HG03175 (cell line): ENCODE measurements around the gene CDH2.

ENCODE experiments used
- ATAC-seq: cut with Tn5 transposase; IDR thresholded peaks from one replicate; pipeline ENCODE4 v1.9.1; 2021; ENCODE audit warnings: mild to moderate bottlenecking, moderate library complexity; ENCODE audit not compliant: unreplicated experiment

The CDH2 gene

DNA sequence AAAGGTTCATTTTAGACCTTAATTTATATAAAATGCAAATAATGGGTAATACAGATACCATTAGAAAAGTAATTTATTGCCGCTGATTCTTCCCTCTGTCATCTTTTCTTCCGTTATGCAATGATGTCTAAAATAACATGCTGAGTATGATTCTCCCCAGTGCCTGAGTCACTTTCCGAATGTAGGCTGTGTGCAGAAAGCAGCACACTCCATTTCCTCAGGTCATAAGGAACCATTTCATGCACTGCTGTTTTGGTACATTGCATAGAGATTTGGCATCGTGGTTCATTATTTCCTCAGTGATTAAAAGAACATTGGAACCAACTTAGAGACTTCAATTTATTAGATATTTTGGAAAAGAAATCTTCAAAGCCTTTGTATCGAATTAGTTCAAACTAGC lies 173.5 kb downstream of the CDH2 start:
- ATAC-seq: no peak

GRCh38 chr18:28002841-28003240 lies 174.1 kb downstream of the CDH2 start:
- ATAC-seq: no peak

- ATAC-seq: no peak
These were observed 180.1 kb downstream of the CDH2 start for GRCh38 chr18:27996801-27997272.

DNA sequence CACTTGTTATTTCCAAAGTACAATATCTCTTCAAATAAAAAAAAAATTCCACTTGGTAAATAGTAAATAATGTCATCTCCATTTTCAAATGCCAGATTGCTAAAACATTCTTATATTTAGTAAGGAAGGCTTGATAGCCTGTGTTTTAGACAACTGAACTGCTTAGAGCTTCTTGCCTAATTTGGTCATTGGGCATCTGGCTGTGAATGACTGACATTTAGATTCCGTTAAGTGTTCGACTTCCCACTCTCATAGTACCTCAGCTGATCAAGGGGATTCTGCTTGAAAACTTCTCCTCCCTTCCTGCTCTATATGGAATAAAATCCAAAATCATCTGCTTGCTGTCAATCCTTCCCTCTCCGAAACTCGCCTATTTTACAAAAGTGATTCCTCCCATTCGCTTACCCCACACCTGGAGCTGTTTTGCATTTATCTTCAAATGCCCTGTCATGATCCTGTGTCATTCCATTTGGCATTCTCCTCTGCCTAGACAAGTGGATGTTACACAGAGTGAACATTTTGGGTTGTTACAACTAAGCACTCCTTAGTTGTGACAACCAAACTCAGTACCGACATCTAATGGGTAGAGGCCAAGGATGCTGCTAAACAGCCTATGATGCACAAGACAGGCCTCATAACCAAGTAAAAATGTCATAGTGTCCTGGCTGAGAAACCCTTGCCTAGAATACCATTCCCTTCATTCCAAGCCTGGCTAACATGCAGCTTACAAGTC lies 181.0 kb downstream of the CDH2 start:
- ATAC-seq: no peak

DNA sequence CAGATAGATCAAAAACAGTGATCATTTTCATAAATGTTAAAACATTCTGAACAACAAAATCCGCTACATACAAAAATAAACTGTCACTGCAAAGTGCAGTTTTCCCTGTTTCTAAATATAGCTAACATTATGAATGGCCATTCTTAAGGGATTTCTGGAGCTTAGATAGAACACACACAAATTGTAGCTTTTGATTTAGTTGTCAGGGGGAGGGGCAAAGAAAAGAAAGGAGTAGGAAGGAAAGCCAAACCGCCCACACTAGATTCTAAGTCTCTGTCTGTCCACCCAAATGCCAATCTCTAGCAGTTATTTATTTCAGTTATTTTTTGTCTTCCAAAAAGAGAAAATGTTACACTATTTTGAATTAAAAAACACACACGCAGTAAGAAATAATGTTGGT lies 182.4 kb downstream of the CDH2 start:
- ATAC-seq: no peak

GRCh38 chr18:27991391-27991790 lies 185.5 kb downstream of the CDH2 start:
- ATAC-seq: no peak

GRCh38 chr18:27985832-27986231 lies 191.1 kb downstream of the CDH2 start:
- ATAC-seq: no peak

DNA sequence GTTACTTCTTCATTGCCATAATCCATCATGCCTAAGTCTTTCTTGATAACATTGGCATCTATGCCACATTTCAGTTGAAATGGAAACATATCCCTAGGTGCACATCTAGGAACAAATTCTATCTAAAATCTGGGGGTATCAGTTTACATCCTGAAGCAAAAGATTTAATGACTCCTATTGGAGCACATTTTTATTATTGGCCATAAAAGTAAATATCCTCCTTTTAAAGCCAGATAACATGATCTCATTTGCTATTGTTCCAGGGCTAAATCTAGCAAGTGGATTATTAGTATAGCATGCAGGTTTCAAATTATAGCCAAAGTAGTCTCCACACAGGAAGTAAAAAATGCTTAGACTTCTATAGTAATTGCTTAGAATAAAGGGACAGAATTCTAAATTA lies 193.2 kb downstream of the CDH2 start:
- ATAC-seq: no peak

GRCh38 chr18:27976806-27977408 lies 200.0 kb downstream of the CDH2 start:
- no peak for ATAC-seq

DNA sequence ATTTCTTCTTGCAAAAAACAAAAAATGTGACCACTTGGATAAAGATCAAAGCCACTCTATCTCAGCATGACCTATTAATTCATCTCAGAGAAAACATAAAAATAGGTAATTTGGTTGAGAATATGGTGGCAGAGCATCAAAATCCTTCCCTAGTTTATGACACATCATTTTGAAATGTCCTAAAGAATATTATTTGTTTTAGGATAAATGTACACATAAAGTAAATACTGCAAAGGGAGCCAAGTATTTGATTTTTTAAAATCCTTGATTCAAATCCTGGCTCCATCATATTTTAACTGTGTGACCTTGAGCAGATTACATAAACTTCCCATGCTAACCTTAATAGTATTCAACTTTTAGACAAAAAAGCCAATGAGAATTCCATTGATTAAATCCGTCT lies 206.6 kb downstream of the CDH2 start:
- no peak for ATAC-seq

DNA sequence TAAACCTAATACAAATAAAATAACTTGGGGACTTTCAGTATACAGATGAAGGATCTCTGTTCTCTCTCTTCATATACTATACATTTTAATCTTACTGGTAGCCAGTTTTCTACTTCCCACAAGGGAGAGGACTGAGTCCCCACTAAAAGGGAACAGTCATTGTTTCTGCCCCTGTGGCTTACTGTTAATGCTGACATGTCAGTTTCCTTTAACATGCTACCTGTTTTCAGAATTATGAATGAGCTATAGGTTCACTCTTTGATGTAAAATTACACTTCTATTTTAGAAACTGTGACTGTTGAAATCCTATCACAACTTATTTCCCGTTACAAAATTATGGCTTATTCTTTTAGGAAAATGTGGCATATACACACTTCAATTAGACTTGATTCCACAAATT lies 207.7 kb downstream of the CDH2 start:
- no peak for ATAC-seq

DNA sequence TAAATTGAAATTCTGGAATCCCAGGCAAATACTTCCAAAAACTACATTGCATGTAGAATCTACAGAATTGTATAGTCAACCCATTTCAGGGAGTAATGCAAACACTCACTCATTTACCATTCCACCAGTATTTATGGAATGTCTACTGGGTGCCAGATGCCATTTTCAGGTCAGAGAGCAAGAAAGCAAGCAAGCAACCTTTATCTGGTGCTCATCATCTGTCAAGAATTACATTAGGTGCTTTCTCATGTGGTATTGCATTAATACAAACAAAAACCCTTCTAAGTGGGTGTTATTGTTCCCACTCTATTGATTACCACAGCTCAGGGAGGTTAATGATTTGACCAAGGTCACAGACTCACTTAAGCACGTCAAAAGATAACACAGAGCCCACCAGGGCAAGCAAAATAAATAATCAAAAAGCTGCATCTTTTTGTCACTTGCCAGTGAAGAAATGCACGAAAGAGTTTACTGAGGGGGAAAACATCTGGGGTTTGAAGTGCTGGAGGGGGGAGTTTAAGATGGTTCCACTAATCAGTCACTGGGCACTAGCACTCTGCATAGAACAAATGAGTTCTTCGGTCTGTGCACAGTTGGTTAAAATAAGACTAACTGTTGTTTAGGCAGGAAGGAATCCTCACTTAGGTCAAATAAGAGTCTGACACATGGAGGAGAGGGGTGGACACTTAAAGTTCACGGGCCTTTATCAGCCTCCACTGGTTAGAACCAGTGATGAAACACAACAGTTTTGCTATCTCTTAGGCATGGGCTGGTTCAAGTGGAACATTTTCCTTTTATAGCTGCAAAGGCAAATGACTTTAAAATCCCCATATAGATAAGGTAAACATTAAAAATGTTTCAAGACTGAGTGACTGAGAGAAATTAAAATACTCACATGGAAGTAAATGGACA lies 208.8 kb downstream of the CDH2 start:
- ATAC-seq: no peak

DNA sequence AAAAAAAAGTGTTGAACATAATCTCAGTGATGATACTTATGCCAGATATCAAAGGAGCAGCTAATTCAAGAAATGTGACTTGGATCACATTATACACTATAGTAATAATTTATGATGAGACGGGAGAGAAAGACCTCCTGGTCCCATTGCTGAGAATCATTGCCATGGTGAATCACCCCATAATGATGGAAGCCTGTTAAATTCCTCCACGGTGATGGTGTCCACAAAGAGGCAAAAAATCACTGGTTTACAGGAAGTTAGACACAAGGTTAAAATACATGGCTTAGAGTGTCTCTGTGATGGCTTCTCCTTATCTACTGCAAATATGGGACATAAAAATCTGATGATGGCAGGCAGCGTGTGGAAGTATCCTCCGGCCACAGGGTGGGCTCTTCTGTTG lies 210.0 kb downstream of the CDH2 start:
- ATAC-seq: no peak

- ATAC-seq: no peak
These were observed 212.1 kb downstream of the CDH2 start for GRCh38 chr18:27964811-27965210.

GRCh38 chr18:27959101-27959500 lies 217.8 kb downstream of the CDH2 start:
- no peak for ATAC-seq

DNA sequence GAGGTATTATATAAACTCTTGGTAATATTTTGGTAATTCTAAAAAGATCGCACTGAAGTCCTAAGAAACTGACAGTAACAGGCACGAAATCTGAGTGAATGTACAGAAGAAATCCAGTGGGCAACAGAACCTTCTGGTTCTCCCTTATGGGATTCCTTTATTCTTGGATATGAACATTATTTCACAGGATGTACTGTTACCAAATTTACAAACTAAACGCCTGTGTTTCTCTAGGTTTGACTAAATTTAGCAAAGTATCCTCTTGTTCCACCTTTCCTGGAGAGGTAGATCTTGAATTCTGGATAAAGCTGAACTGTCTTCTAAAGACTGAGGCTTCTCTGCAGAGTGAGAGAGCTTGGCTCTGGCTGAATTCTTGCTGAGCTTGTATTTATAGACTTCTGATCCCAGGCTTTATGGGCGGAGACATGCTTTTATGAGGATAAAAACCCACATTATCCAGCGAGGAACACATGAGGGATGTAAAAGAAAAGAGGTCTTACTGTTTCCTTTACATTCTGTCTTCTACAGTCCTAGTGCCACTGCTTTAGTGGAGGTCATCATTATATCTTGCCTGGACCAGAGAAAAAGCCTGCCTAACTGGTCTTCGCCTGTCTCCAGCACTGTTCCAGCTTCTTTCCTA lies 220.8 kb downstream of the CDH2 start:
- ATAC-seq: no peak

DNA sequence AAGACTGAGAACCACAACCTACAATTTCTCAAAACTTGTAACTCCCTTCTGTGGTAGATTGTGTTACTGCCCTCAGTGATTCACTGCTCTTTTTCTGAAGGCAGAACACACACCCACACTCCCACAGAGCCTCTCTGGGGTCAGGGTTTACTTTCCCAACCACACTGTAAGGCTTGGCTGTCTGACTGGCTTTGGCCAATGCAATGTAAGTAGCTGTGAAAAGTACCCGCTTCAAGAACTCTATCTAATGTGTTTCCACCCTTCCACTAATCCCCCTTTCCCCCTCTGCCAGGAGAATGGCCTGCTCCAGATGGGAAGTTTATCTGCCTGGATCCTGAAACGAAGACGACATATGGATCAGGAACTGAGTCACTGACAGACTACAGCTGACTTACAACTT lies 222.7 kb downstream of the CDH2 start:
- ATAC-seq: no peak

DNA sequence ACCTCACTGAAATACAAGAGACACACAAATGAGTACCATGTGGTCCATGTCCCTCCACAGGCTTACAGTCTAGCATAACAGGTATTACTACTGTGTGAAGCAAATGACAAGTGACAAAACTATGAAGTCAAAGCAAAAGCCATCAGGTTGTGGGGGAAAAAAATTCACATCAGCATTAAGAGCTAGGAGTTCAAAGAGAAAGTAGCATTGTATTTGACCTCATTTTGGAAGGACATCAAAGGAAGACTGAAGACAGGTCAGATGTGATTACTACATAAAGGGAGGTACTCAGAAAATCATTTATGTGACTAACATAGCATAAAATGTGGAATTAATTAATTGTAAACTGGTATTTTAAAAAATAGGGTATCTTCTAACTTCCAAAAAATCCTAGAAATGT lies 224.2 kb downstream of the CDH2 start:
- no peak for ATAC-seq

DNA sequence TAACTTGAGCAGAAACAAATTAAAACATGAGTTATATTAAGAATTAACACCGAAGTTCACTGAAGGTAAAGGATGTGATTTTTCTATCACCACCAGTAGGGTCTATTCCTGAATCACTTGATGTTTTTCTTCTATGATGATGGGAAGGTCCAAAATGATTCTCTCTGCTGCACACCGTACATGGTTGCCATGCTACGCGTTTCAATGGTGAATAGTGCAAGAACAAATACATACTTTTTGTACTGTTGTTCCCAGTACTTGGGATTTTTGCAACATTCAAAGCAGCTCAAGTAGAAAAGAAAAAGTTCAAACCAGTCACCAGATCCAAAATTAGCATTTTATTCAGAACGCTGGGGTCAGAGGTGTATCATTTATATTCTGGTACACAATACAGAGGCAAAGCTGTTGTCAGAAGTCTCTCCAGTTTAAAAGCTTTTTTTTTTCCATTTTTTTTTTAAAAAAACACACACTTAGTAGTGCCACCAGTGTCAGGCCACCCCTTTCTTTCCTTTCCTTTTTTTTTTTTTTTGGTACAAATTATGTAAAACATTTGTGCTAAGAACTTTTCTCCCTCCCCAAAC lies 226.2 kb downstream of the CDH2 start:
- ATAC-seq: no peak

DNA sequence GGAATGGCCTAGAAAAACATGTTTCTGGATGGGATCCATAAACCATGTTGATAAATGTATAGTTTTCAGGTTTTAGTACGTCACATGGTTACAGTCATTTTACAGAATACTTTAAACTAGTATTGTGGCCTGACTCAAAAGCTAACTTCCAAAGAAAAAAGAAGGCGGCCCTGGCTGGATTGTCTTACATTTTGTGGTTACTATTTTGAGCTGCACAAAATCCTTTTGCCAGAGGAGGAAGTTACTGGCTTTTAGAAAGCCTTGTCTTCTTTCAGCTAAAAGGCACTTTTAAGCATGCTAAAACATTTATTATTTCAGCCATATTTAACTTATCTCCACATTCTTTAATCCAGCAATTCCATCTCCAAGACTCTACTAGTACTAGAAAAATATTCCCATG lies 227.9 kb downstream of the CDH2 start:
- no peak for ATAC-seq

DNA sequence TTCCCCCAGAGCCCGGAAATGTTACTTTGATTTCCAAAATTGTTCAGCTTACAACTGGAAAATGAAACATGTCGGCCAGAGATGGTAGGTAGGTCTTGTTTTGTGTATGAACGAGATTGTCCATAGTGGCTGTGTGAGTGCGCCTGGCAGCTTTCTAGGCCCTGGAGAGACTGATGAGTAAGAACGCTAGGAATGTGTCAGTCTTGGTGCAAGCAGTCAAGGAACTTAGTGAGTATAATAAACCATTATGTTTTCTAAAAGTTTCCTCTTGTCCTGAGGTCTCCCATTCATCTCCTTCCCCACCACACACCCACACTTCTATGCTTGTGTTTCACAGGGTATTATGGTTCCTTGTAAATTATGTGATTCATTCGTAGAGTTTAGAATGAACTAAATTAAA lies 234.2 kb downstream of the CDH2 start:
- ATAC-seq: no peak
